GM19328 (cell line): ENCODE data around the gene EPS8L2.

Experiments used
- ATAC-seq: cut with Tn5 transposase; IDR thresholded peaks from one replicate; pipeline ENCODE4 v1.9.1; 2021; ENCODE audit warnings: mild to moderate bottlenecking, moderate library complexity; ENCODE audit not compliant: unreplicated experiment

Gene EPS8L2

DNA sequence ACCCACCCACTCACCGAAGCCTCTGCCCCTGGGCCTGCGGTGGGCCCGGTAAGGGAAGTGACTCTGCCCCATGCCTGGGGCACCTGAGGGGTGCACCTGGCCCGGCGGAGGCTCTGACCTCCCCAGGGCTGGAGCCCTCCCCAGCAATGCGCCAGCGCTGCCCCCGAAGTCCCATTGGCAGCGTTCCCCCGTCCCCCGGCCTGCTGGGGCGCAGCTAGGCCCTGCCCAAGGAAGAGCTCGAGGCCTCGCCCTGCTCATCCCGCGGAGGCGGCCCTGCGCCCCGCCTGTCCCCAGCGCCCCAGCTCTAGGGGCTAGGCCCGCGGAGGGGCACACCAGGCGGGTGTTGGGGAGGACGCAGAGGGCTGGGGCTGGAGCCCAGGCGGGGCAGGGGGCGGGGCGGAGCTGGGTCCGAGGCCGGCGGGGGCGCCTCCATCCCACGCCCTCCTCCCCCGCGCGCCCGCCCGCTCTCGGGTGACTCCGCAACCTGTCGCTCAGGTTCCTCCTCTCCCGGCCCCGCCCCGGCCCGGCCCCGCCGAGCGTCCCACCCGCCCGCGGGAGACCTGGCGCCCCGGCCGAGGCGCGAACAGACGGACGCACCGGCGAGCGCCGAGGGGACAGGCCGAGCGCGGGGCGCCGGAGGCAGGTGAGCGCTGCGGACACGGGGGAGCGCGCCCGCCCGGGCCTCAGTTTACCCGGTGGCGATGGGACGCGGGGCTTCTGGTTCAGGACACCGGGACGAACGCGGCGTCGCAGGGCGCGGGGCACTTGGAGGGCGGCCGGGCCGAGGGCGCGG lies at the start of gene EPS8L2:
Gene EPS8L2, plus strand, starts transcription at position 586 of the 793 bp plus-strand sequence. CDS start 3,177 bp downstream, outside the sequence.
- ATAC-seq, result no peak

DNA sequence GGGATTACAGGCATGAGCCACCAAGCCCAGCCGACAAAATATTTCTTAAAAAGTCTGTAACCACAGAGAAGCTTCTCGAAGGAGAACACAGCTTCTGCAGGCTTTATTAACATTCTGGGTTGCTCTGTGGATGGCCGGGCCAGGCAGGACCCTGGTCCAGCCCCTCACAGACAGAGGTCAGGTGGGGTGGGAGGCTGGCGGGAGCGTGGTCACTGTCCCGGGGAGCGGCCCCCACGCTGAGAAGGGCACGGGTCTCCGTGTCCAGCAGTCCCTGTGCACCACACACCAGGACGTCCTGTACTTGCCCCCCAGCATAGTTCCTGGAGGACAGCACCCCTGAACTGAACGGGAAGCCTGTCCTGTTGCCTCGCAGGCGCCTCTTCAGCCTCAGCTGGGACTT lies 49.6 kb upstream of the EPS8L2 start:
- no peak for ATAC-seq

- no peak for ATAC-seq
Measured at GRCh38 chr11:656866-657265, 49.2 kb upstream of the EPS8L2 start.

- no peak for ATAC-seq
Measured at GRCh38 chr11:657691-658126, 48.3 kb upstream of the EPS8L2 start.

- ATAC-seq, result no peak
Measured at GRCh38 chr11:659532-660085, 46.4 kb upstream of the EPS8L2 start.

DNA sequence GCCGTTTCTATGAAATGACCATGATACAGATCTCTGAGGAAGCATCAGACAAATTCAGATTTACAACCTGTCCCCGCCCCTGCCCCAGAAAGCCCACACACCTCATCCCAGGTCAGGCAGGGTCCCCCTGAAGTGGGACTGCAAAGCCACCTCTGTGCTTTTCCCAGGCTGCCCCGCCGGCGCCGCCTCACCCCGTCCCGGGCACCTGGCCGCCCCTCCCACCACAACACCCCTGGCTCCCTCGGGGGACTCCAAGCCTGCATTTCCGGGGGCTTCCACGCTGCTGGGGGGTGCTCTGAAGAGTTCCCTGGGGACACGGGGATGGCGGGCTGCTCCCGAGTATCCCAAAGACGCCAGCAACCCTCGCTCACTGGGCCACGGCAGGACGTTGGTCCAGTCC lies 45.8 kb upstream of the EPS8L2 start:
- no peak for ATAC-seq

DNA sequence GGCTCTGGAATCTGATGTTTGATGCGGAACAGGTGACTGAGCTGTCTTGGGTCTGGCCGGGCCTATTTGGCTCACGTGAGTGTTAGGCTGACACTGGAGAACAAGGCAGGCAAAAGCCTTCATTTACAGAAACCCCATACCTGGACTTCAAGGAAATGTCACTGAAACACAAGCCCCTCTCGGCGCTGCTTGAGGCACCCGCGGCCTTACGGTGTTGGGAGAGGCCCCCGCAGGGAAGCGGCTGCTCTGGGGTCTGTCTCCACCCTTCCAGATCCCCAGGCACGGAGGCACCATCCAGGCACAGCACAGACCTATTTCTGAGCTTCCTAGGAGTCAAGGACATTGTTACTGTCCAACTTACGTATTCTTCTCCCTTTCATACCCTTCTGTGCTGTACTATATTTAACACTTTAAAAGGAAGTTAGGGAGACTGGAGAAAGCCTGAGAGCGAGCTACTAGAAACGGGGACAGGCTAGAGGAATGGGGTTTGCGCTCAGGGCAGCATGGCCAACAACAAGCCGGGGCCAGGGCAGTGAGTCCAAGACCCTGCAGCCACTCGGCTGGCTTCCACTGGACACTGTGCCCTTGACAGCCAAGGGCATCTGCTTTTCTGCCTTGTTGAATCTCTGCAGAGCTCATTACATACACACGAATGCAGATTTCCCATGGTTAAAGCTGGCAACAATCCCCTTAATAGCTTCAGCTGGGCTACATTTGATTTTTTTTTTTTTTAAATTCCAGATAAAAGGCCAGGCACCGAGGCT lies 45.2 kb upstream of the EPS8L2 start:
- ATAC-seq, result no peak

DNA sequence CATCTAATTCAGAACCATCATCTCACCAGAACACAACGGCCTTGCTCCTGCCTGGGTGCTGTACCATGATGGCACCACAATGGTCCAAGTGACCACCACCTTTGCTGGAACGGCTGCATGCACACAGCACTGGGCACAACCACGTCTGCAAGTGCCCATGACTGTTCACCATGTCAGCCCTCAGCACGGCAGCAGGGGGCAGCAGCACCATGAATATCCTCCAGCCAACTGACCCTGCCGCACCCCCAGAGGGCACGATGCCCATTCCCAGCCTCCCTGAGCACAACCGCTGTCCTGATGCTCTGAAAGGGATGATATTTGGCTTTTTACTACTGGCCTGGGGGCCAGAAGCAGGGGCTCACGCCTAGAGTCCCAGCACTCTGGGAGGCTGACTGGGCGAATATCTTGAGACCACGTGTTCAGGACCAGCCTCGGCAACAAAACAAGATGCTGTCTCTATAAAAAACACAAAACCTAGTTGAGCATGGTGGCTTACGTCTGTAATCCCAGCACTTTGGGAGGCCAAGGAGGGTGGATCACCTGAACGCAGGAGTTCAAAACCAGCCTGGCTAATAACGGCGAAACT lies 43.2 kb upstream of the EPS8L2 start:
- ATAC-seq, result no peak

- no peak for ATAC-seq
Measured at GRCh38 chr11:665062-665703, 40.8 kb upstream of the EPS8L2 start.

DNA sequence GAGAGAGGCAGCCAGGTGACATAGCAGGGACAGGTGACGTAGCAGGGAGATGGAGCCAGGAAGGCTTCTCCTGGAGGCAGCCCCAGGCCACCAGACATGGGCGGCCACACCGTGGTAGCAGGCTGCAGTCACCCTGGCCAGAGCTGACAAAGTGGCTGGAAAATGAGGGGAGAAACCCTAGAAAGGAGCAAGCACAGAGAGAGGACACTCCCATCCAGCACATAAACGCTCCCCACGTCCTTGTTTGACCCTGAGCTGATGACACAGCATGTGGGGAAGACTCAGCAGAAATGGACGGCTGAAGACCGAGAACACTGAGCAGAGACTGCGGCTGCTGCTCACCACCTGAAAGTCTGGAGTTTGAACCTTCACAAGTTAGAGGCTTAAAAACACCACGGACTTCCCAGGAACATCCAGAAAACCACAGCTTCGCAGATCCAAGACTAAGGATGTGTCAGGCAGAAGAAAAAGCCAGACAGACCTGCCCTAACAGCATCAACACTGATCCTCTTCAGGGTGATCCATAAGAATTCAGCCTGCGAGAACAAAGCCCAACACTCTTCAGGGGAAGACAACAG lies 40.2 kb upstream of the EPS8L2 start:
- no peak for ATAC-seq

DNA sequence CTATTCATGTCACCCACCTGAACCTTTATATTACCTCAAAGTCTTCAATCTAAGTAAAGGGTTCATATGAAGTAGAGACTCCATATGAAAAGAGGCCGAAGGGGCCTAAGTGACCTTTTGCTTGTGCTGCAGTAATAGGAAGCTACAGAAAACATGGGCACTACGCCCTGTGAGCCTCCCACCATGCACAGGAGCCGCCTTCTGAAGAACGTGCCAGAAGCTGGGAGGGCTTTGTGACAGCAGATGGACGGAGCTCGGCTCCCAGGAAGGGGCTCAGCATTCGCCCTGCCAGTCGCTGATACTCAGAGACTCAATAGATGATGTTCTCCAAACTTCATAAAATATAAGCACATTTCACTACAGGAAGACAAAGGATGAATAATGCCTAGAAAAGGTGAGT lies 32.2 kb upstream of the EPS8L2 start:
- ATAC-seq, result no peak

GRCh38 chr11:674406-674805 lies 31.6 kb upstream of the EPS8L2 start:
- ATAC-seq, result no peak

- no peak for ATAC-seq
Measured at GRCh38 chr11:678297-678696, 27.7 kb upstream of the EPS8L2 start.

DNA sequence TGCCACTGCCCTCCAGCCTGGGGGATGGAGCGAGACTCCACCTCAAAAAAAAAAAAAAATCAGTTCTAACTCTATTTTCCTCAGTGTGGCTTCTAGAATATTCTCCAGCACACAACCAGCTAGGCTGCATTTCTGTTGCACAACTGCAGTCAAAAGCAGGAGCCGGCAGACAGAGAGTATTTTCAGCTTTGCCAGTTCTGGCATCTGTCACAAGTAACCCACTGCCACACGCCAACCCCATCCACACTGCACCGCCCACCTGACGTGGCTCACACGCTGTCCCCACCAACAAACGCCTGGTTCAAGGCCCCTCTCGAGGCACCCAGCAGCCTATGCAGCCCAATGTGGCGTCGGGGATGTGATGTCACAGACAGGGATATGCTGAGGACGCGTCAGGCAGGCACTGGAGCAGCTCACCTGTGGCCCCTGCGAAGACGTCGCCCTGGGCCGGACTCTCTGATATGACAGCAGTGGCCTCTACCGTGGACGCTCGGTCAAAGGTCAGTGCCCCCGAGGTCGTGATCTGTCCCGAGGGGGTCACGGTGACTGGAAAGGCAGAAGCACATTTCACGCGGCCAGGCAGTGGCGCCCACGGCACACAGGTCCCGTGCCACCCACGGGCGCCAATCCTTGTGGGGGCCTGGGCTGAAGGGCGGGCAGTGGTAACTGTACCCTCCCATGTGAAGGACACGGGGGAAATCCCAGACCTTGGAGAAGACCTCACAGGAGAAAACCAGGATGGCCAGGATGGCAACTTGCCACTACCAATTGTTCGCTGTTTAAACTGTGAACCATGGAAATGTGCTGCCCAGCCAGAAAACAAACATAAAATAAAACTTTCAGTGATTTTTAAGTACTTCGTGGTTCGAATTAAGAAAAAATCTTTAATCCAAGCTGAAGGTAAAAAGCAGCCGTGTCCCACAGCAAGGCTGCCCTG lies 26.5 kb upstream of the EPS8L2 start:
- no peak for ATAC-seq

DNA sequence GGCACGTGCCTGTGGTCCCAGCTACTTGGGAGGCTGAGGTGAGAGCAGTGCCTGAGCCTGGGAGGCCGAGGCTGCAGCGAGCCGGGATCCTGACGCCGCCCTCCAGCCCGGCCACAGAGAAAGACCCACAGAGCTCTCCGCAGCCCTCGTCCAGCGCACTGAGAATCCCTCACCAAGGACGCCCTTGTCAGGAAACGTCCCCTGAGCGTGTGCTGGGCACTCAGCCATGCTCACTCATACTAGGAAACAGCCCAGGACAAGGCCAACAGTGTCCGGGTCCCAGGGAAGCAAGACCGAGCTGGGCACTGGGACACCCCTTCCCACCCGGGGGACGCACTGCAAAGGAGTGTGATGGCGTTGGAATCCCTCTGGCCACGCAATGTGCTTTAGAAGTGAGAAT lies 25.6 kb upstream of the EPS8L2 start:
- ATAC-seq, result no peak

DNA sequence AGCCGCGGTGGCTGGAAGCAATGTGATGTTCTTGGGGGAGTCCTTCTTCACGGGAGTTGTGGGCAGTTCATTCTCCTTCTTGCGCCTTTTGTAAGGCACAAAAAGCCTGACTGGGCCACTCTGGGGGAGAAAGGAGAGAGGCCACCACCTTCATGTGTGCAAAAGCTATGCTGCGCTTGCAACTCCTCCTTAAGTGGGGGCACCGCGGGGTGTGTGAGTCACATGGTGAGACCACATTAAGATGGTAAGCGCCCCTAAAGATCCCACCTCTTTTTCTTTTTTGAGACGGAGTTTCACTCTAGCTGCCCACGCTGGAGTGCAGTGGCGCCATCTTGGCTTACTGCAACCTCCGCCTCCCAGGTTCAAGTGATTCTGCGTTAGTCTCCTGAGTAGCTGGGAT lies 25.1 kb upstream of the EPS8L2 start:
- no peak for ATAC-seq

- no peak for ATAC-seq
Measured at GRCh38 chr11:686451-687243, 19.4 kb upstream of the EPS8L2 start.

DNA sequence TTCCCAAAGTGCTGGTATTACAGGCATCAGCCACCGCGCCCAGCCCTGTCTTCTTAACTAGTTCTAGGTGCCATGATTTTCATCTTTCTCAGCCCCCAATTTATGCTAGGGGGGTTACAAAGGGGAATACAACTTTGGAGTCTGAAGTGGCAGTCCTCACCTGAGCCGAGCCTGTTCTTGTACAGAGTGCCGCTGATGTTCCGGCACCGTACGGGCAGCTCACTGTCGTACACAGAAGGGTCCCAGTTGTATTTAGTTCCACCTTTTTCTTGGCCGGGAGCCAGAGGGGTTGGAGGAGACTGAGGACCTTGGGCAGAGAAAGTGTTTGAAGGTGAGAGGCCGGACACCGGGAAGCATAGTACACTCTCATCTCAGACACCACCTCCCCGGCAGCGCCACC lies 18.3 kb upstream of the EPS8L2 start:
- no peak for ATAC-seq

GRCh38 chr11:688681-689080 lies 17.4 kb upstream of the EPS8L2 start:
- no peak for ATAC-seq
